ENCODE data around the gene CREB3L2.
A peak's percentile ranks its signal among the peaks of the same experiment; 100 is the strongest.
"Not testable (repeated sequence)": the region's sequence is repeated elsewhere in the genome, so short reads cannot be mapped to it uniquely, and the experiment has no call there.

The CREB3L2 gene

GRCh38 chr7:137930581-137930980, 71.3 kb downstream of the CREB3L2 start:
- peak; percentile 88 for DNase-seq

DNA sequence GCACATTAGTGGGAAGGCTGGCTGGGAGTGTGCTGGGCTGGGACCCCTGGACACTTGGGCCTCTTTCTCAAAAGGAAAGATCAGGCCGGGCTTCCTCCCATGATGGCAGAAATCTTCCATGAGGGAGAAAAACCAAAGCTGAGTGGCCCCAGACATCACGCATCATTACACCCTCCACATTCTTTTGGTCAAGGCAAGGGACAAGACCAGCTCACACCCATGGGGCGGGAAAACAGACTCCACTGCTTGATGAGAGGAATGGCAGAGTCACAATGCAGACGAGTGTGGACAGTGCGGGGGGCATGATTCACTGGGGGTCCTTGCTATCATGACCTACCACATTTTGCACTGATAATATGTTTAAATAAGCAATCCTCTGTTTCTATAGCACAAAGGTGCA, 73.3 kb downstream of the CREB3L2 start:
- no peak for DNase-seq

DNA sequence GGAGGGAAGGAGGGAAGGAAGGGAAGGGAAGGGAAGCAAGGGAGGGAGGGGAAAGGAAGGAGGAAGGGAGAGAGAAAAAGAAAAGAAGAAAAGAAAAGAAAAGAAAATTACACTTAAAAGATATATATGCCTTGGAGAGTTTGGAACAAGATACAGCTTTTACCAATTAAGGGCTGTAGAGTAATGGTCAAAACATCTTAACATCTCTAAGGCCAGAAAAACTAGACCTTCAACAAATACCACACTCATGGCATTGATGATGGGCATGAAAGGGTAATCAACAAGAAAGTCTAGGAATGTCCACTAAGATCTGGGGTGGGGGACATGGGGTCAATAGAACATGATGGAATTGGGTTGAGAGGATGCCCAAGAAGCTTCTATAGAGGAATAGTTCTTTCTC, 74.5 kb downstream of the CREB3L2 start:
- no peak for DNase-seq

DNA sequence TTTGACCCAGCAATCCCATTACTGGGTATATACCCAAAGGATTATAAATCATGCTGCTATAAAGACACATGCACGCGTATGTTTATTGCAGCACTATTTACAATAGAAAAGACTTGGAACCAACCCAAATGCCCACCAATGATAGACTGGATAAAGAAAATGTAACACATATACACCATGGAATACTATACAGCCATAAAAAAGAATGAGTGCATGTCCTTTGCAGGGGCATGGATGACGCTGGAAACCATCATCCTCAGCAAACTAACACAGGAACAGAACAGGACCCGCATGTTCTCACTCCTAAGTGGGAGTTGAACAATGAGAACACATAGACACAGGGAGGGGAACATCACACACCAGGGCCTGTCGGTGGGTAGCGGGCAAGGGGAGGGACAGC, 75.7 kb downstream of the CREB3L2 start:
- not testable (repeated sequence) for DNase-seq

DNA sequence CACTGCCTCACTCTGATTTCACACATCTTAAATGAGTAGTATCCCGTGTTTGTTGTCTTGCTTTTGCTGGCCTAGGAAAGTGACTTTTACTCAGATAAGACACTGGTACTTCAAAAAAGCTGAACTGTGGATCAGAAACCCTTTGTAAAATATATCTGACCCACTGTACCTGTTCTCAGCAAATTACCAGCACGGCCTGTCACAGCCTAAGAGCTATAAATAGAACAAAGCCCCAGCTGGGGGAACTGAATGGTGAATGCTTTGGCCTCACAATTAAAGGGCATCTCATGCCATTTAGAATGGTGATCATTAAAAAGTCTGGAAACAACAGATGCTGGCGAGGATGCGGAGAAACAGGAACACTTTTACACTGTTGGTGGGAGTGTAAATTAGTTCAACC, 76.1 kb downstream of the CREB3L2 start:
- no peak for DNase-seq

GRCh38 chr7:137925091-137925490, 76.8 kb downstream of the CREB3L2 start:
- no peak for DNase-seq

DNA sequence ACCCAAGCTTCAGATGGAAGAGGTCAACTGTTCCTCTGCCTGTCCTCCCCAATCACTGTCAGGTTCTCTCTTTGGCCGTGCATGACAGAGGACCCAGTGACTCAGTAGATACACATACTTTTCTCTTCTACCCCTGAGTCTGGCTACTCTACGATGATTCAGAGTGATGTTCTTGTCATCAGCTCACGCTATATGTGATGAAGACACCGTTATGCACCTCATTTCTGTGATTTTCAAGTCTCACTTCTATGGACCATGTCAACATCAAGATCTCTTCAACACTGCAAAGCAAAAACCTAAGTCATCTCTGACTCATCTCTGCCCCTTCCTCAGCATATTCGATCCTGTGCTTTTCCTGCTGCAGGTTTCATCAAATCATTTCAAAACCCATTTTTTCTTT, 78.5 kb downstream of the CREB3L2 start:
- DNase-seq, result peak; percentile 88

DNA sequence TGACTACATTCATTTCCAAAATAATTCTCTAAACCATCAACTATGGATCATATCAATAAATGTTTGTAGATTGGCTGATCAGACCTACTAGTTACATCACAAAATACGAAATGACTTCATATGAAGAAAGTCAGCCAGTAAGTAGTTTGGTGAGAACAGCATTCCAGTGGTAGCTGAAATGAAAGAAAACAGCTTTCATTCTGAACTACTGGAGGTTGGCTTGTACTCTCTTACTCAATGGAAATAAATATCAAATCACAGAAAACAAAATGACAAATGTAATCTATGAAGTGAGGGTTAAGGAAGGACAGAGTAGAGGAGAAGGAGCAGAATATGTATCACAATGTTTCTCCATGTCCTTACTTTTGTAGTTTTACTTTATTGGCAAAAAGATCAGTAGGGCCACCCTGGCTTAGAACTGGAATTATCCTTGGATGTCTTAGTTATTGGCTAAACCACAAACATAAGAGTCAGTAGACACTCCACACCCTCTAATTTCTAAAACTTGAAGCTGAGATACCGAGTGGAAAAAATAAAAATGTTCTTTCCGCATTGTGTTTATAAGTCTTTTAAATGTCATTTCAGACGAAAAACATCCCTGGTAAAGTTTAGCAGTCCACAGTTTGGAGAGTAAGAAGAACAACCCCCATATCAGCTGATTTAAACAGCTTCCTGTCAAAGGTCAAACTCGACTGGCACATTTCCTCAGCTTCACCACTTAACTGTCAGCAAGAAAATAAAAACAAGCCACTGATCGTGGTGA, 81.1 kb downstream of the CREB3L2 start:
- DNase-seq, result no peak

DNA sequence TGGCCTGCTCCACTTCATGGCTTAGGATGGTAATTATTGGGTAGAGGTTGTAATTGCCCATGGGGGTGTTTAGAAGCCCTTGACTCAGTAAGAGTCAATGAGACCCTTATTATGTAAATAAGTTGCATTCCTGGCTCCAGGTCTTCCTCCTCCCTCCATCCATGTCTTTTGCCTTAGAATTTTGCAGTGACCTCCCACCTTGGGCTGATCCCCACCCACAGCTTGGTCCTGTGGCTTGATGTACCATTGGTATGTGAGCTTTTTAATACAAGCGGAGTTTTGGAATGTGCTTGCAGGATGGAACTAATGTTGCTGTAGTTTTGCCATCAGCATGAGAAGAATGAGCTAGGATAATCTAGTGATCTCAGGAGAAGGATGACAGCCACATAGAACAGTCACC, 81.9 kb downstream of the CREB3L2 start:
- DNase-seq, result no peak

GRCh38 chr7:137916980-137917645, 84.8 kb downstream of the CREB3L2 start:
- DNase-seq, result no peak

GRCh38 chr7:137916564-137916963, 85.3 kb downstream of the CREB3L2 start:
- no peak for DNase-seq

GRCh38 chr7:137915266-137915665, 86.6 kb downstream of the CREB3L2 start:
- DNase-seq, result no peak

GRCh38 chr7:137913985-137914384, 87.9 kb downstream of the CREB3L2 start:
- no peak for DNase-seq

GRCh38 chr7:137909042-137909441, 92.8 kb downstream of the CREB3L2 start:
- DNase-seq, result no peak

DNA sequence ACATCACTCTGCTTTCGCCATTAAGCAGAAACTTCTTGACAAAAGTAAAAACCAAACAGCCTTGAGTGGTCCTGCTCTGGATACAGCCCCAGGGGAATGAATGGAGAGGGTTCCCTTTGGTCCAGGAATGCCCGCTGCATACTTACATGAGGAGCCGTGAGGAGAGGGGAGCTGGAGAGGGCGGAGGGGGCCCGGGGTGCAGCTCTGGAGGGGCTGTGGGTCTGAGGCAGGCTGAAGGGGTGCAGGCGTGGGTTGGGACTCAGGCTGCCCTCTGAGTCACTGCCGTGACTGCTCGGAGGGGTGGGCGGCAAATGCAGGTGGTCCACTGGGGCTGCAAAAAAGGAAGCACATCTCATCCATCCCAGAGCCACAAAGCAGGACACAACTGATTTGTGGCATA, 93.8 kb downstream of the CREB3L2 start:
- DNase-seq, result no peak

DNA sequence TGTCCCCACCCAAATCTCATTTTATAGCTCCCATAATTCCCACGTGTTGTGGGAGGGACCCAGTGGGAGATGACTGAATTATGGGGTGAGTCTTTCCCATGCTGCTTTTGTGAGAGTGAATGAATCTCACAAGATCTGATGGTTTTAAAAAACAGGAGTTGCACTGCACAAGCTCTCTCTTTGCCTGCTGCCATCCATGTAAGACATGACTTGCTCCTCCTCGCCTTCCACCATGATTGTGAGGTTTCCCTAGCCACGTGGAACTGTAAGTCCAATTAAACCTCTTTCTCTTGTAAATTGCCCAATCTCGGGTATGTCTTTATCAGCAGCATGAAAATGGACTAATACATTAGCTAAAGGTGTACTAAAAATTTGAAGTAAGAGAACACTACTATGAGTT, 95.2 kb downstream of the CREB3L2 start:
- not testable (repeated sequence) for DNase-seq

DNA sequence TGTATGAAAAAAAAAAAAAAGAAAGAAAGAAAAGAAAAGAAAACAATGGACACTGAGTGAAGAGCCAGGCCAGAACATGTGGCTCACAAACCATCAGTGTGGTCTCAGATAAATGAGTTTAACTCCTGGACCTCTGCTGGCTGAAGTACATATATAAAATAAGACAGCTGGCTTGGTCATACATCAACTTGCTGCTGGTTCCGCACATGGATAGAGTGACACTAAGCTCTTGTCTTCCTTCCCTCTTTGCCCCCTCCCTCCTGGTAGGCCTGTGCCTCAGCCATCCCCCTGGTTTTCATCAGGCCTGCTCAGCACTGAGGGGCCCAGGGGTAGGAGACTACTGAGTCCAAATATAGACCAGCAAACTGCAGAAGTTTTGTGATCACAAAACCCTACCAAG, 97.1 kb downstream of the CREB3L2 start:
- no peak for DNase-seq

- DNase-seq, result peak; percentile 72
These were observed 98.3 kb downstream of the CREB3L2 start for GRCh38 chr7:137903382-137904169.

- no peak for DNase-seq
These were observed 101.7 kb downstream of the CREB3L2 start for GRCh38 chr7:137900137-137900536.

DNA sequence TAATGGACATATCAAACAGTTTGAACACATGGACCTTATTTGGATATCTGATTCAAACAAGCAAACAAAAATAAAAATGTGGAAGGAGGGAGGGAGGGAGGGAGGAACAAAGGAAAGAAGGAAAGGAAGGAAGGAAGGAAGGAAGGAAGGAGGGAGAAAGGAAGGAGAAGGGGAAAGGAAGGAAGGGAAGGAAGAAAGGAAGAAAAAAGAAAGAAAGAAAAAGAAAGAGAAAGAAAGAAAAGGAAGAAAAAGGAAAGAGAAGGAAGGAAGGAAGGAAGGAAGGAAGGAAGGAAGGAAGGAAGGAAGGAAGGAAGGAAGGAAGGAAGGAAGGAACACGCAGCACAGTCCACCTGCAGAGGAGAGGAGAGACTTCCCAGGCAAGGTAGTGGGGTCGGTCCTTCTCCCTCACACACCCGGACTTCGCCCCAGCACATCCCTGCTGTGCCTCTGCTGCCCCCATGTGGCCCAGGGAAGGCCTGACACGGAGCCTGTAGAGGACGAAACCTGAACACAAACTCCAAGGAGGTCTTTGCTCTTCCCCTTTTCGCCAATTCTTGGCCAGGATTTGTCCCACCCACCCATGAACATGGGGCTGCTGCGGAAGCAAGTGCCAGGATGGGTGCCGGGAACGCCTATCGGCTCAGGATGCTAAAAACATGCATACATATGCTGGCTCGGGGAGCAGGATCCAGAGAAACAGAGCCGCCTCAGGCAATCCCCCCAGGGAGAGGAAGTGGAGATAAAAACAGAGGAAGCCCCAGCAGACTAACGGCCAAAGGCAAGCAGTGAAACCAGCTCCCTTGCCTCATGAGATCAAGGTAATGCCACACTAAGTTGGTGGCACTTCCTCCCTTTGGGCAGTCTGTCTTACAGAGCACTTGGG, 102.8 kb downstream of the CREB3L2 start:
- DNase-seq, result peak; percentile 67

- no peak for DNase-seq
These were observed 106.3 kb downstream of the CREB3L2 start for GRCh38 chr7:137895301-137896221.

Measured in fibroblast of skin of abdomen (primary cell).